ENCODE measurements around the gene OR5K3. TPM values are rescaled to one million over a fixed set of nuclear protein-coding genes. Genes with fewer than 3 reads are reported as not detected.

Gene OR5K3, protein sequence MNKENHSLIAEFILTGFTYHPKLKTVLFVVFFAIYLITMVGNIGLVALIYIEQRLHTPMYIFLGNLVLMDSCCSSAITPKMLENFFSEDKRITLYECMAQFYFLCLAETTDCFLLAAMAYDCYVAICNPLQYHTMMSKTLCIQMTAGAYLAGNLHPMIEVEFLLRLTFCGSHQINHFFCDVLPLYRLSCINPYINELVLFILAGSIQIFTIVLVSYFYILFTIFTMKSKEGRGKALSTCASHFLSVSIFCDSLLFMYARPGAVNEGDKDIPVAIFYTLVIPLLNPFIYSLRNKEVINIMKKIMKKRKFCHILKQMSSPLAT
- total RNA-seq (2022; extraction: Qiagen RNA extraction; ENCODE audit: low read depth) = not detected in 5 replicates

DNA sequence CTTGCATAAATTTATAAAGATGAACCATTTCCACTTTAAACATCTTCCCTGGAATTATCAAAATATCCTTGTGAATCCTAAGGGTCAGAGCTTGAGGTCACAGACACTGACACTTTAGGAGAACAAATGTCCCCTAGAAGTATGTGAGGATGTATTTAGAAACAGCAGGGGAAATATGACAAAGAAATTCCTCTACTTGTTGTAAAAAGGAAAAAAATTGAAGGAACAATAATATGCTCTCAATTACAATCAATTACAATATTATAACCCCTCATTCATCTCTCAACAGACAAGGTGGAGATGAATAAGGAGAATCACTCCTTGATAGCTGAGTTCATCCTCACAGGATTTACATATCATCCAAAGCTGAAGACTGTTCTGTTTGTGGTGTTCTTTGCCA lies at the start of gene OR5K3:
Gene OR5K3 (plus strand): TSS at position 301 of the 400 bp plus-strand sequence. CDS start 0 bp downstream, at position 301.

DNA sequence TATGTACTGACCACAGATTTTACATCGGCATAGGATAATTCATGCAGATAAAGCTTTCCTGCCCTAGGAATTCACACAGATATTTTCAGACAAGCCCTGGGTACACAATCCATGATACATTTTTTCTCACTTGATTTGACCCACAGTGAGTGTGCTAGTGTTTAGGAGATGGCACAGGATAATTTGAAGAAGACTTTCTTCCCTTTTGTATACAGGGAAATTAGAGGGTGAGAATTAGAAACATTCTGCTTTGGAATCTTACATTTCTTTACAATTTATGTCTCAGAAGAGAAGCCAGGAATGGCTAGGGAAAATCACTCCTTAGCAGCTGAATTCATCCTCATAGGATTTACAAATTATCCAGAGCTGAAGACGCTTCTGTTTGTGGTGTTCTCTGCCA lies 36.9 kb upstream of the OR5K3 start, which contains the start of gene OR5K4:
Gene OR5K4 (plus strand): TSS at position 301 of the 400 bp plus-strand sequence. CDS start 0 bp downstream, at position 301.

Other genes with a start within 250 kb of the OR5K3 start
- not detected in 5 replicates for gene OR5H14, start 243.2 kb upstream of the OR5K3 start, total RNA-seq (2022; extraction: Qiagen RNA extraction; ENCODE audit: low read depth)
- gene OR5H15, start 224.0 kb upstream of the OR5K3 start, total RNA-seq (2022; extraction: Qiagen RNA extraction; ENCODE audit: low read depth) = not detected in 5 replicates
- gene OR5H6, start 126.4 kb upstream of the OR5K3 start, total RNA-seq (2022; extraction: Qiagen RNA extraction; ENCODE audit: low read depth) = not detected in 5 replicates
- gene OR5H2, start 108.2 kb upstream of the OR5K3 start, total RNA-seq (2022; extraction: Qiagen RNA extraction; ENCODE audit: low read depth) = not detected in 5 replicates
- not detected in 5 replicates for gene OR5K4, start 36.8 kb upstream of the OR5K3 start, total RNA-seq (2022; extraction: Qiagen RNA extraction; ENCODE audit: low read depth)
- not detected in 5 replicates for gene OR5K1, start 72.5 kb downstream of the OR5K3 start, total RNA-seq (2022; extraction: Qiagen RNA extraction; ENCODE audit: low read depth)
- not detected in 5 replicates for gene OR5K2, start 107.0 kb downstream of the OR5K3 start, total RNA-seq (2022; extraction: Qiagen RNA extraction; ENCODE audit: low read depth)
- gene CLDND1, start 132.2 kb downstream of the OR5K3 start, total RNA-seq (2022; extraction: Qiagen RNA extraction; ENCODE audit: low read depth) = 53.2 to 68.3 TPM (median 61.0 TPM) in 5 replicates
- not detected in 5 replicates for gene GPR15, start 141.3 kb downstream of the OR5K3 start, total RNA-seq (2022; extraction: Qiagen RNA extraction; ENCODE audit: low read depth)
- 15.8 to 27.8 TPM (median 23.8 TPM) in 5 replicates for gene CPOX, start 202.9 kb downstream of the OR5K3 start, total RNA-seq (2022; extraction: Qiagen RNA extraction; ENCODE audit: low read depth)

All from A549 treated with ZK216348 at 1 μM for 4 hours (cell line).